ENCODE measurements around the gene DUSP28.

DNA sequence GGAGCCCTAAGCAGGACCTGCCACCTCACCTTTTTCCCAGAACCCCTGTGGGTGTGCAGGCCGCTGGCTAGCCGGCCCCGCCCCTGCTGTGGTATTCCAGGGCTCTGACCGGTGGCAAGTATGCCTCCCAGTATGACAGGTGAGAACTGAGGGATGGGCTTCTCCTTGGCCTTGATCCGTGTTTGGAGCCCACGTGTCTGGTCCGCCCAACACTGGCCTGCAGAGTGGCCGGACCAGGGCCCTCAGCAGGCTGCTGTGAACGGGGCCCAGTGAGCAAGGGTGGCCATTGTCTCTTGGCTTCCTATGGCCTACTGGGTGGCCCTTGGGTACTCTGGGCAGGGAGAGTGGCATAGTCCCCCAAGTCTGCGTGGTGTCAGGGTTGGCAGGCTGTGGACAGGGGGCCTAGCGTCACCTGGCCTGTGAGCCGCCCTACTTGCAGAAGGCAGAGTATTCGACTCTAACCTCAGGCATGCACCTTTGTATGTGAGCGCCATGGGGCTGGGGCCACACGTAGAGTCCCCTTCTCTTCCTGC lies 9.9 kb downstream of the DUSP28 start:
- TF ChIP-seq, protein P1, sequence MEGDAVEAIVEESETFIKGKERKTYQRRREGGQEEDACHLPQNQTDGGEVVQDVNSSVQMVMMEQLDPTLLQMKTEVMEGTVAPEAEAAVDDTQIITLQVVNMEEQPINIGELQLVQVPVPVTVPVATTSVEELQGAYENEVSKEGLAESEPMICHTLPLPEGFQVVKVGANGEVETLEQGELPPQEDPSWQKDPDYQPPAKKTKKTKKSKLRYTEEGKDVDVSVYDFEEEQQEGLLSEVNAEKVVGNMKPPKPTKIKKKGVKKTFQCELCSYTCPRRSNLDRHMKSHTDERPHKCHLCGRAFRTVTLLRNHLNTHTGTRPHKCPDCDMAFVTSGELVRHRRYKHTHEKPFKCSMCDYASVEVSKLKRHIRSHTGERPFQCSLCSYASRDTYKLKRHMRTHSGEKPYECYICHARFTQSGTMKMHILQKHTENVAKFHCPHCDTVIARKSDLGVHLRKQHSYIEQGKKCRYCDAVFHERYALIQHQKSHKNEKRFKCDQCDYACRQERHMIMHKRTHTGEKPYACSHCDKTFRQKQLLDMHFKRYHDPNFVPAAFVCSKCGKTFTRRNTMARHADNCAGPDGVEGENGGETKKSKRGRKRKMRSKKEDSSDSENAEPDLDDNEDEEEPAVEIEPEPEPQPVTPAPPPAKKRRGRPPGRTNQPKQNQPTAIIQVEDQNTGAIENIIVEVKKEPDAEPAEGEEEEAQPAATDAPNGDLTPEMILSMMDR (IDR thresholded peaks at IDR 0.05), result no peak
- no peak for TF ChIP-seq POLR2A (IDR thresholded peaks at IDR 0.05)
- no peak for TF ChIP-seq EP300 (IDR thresholded peaks at IDR 0.05)

Measured in ovary (tissue), 3 donors.